GM12801 (cell line): ENCODE data around the gene NUP42.

ENCODE experiments used
- TF ChIP-seq, protein P1 (sequence below): IDR thresholded peaks from one replicate; pipeline ENCODE4 v1.5.1; 2011; ENCODE audit warnings: control low read depth; ENCODE audit not compliant: insufficient read length; ENCODE audit errors: extremely low read depth

Gene NUP42, protein sequence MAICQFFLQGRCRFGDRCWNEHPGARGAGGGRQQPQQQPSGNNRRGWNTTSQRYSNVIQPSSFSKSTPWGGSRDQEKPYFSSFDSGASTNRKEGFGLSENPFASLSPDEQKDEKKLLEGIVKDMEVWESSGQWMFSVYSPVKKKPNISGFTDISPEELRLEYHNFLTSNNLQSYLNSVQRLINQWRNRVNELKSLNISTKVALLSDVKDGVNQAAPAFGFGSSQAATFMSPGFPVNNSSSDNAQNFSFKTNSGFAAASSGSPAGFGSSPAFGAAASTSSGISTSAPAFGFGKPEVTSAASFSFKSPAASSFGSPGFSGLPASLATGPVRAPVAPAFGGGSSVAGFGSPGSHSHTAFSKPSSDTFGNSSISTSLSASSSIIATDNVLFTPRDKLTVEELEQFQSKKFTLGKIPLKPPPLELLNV

DNA sequence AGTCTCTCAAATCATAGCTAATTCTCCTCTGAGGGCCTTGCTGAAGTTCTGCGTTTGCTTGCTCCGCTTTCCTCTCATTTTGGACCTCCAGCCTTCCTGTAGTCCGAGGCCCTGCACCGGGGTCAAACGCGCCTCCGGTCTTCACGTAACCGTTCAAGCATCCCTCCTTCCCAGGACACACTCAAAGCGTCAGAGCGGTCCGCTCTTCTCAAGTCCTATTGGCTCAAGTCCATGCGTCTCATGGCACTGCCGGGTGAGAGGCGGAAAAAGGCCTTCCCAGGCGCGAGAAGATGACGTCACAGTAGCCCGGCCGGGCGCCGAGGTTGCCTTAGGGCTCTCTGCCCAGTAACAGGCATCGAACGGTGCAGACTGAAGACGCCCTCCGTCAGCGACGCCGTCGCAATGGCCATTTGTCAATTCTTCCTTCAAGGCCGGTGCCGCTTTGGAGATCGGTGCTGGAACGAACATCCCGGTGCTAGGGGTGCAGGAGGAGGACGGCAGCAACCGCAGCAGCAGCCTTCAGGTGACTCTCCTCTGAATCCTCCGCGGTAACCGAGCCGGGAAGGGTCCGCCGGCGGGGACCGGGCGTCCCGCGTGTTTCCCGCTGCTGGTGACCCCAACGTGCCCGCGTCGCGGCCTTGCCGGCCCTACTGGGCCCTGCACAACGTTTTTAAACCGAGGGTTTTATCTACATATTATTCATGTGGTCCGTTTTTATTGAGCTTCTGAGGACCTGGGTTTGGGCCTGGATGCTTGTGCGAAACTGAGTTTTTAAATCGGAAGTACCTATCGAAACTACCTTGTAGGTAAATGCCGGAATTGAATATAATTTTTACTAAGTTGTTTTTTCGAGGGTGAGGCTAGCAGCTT lies at the start of gene NUP42:
NUP42 (plus strand) TSS at position 365 of the 870 bp plus-strand sequence; CDS start at position 403, 38 bp downstream.
- TF ChIP-seq, protein P1, sequence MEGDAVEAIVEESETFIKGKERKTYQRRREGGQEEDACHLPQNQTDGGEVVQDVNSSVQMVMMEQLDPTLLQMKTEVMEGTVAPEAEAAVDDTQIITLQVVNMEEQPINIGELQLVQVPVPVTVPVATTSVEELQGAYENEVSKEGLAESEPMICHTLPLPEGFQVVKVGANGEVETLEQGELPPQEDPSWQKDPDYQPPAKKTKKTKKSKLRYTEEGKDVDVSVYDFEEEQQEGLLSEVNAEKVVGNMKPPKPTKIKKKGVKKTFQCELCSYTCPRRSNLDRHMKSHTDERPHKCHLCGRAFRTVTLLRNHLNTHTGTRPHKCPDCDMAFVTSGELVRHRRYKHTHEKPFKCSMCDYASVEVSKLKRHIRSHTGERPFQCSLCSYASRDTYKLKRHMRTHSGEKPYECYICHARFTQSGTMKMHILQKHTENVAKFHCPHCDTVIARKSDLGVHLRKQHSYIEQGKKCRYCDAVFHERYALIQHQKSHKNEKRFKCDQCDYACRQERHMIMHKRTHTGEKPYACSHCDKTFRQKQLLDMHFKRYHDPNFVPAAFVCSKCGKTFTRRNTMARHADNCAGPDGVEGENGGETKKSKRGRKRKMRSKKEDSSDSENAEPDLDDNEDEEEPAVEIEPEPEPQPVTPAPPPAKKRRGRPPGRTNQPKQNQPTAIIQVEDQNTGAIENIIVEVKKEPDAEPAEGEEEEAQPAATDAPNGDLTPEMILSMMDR = no peak

DNA sequence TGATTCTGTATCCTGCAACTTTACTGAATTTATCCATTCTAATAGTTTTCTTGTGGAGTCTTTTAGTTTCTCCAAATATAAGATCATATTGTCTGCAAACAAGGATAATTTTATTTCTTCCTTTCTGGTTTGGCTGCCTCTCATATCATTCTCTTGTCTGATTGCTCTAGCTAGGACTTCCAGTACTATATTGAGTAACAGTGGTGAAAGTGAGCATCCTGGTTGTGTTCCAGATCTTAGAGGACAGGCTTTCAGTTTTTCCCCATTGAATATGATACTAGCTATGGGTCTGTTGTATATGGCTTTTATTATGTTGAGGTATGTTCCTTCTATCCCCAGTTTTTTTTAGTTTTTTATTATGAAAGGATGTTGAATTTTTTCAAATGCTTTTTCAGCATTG lies 48.1 kb upstream of the NUP42 start:
- TF ChIP-seq, protein P1 = no peak

DNA sequence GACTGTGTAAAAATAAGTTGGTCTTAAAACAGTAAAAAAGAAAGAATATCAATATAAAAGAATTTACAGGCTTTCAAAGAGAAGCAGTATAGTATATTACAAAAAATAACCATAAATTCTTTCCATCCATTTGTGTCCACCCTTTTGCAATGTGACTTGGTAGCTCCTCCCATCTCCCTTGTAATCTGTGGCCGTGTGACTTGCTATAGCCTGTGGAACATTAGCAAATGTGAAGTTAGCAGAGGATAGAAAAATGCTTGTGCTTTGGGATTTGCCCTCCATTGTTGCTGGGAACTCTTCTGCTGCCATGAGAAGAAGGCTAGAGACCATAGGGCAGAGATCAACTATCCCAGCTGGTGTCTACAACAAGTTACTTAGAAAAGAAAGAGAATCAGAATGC lies 46.1 kb upstream of the NUP42 start:
- TF ChIP-seq, protein P1 = no peak

DNA sequence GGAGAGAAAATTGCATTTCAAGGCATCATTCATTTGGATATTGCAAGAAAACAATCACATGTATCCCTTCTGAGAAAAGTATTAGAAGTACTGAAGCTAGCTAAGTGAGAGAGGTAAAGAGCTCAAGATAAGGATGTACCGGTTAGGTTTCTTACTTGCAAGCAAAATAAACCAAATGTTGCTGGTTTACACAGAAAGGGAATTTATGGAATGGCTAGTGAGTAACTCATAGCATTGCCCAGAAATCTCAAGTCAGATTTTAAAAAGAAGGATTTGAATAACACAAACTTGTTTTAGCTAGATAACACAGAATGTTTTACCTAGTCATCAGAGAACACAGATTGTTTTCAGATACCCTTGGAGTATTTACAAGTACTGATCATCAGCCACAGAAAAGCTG lies 45.6 kb upstream of the NUP42 start:
- TF ChIP-seq, protein P1 = no peak

DNA sequence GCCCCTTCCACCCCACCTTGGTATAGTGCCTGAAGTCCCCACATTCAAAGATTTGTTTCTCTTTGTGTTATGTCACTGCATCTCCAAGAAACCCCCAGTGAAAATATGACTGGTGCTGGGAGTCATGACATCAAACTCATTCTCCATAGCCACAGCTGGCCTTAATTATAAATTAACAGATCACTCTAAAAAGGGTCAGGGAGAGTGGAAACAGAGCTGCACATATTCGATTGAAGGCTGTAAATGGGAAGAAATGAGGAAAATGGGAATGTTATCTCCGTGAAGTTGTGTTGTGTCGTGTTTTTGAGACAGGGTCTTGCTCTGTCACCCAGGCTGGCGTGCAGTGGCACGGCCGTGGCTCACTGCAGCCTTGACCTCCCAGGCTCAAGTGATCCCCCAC lies 24.2 kb upstream of the NUP42 start:
- TF ChIP-seq, protein P1 = no peak

DNA sequence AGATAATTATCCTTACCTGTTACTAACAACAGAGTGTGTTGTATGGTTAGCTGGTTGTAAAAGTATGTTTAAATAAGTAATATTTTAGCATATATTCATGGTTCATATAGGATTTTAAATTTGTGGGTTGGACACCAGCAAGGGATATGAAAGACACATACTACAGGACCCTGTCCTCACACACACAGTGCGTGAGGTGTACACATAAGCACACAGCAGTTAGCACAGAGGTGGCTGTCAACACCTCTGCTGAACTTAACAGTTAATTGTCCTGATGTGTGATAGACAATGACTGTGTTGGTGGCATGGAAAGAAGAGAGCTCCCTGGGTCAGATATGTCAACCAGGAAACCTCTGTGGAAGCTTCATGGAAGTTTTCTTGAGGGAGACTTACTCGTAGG lies 23.3 kb upstream of the NUP42 start:
- TF ChIP-seq, protein P1 = no peak

DNA sequence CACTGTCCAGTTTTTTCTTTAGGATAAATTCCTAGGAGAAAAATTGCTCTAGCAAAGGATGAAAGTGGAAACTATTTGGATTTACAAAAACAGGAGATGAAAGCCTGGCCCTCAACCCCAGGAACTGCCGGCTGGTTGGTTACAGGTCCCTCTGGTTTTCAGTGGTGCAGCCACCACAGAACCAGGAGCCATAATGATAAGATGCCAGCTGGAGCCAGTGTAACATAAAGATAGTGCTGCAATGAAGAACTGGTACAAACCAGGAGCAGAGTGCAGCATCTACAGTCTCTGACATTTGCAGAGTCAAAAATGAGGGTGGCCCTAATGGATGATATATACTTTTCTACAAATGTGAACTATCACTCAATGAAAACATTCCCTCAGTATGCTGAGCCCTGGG lies 20.4 kb upstream of the NUP42 start:
- TF ChIP-seq, protein P1 = no peak
